Breast epithelium (tissue), 3 donors: ENCODE measurements around the gene KCNQ1OT1.

Experiments used
- POLR2A ChIP-seq: fragments of 450-650 bp; IDR thresholded peaks from one replicate; pipeline ENCODE4 v1.6.1; 2016; ENCODE audit warnings: antibody characterized with exemption, mild to moderate bottlenecking, moderate library complexity
- POLR2AphosphoS5 ChIP-seq, 3 donors: sonication (generic); formaldehyde crosslinking; IDR thresholded peaks; one replicate each; pipeline ENCODE4 v1.6.1; 2017; ENCODE audit warnings: antibody characterized with exemption in 3 of 3
- TF ChIP-seq, protein P1 (sequence below), 3 donors: fragments of 450-650 bp; IDR thresholded peaks; one replicate each; pipeline ENCODE4 v1.5.1; 2016 to 2017; ENCODE audit warnings: antibody characterized with exemption in 3 of 3, mild to moderate bottlenecking in 3 of 3, moderate library complexity in 3 of 3

DNA sequence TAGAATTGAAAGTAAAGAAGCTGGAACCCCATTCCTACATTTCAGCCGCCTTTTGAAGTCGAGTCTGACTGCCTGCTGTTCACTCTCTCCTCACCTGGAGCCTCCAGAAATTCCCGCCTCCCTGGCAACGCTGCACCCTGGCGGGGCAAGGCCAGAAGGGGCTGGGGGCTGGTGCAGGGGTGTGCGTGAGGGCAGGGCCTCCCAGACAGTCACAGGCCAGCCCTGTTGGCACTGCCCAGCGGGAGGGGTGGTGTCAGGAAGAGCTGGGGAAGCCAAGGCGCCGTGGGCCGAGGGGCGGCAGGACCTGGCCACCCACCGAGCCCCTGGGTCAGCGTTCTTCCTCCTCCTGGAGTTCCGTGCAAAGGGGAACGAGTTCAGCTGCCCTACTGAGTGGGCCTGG, 123.2 kb downstream of the KCNQ1OT1 start:
- TF ChIP-seq POLR2A (no peak), POLR2AphosphoS5 (IDR thresholded peaks at IDR 0.05) (no peak)
- TF ChIP-seq, protein P1, sequence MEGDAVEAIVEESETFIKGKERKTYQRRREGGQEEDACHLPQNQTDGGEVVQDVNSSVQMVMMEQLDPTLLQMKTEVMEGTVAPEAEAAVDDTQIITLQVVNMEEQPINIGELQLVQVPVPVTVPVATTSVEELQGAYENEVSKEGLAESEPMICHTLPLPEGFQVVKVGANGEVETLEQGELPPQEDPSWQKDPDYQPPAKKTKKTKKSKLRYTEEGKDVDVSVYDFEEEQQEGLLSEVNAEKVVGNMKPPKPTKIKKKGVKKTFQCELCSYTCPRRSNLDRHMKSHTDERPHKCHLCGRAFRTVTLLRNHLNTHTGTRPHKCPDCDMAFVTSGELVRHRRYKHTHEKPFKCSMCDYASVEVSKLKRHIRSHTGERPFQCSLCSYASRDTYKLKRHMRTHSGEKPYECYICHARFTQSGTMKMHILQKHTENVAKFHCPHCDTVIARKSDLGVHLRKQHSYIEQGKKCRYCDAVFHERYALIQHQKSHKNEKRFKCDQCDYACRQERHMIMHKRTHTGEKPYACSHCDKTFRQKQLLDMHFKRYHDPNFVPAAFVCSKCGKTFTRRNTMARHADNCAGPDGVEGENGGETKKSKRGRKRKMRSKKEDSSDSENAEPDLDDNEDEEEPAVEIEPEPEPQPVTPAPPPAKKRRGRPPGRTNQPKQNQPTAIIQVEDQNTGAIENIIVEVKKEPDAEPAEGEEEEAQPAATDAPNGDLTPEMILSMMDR (IDR thresholded peaks at IDR 0.05), result no peak
